ENCODE measurements around the gene DISC1. TPM values are rescaled to one million over a fixed set of nuclear protein-coding genes. Genes with fewer than 3 reads are reported as not detected.
"Not testable (repeated sequence)": the region's sequence is repeated elsewhere in the genome, so short reads cannot be mapped to it uniquely, and the experiment has no call there.

DISC1 gene
- total and polyA plus RNA-seq, 5 donors: 2.3 to 7.4 (median 4.6) TPM

DNA sequence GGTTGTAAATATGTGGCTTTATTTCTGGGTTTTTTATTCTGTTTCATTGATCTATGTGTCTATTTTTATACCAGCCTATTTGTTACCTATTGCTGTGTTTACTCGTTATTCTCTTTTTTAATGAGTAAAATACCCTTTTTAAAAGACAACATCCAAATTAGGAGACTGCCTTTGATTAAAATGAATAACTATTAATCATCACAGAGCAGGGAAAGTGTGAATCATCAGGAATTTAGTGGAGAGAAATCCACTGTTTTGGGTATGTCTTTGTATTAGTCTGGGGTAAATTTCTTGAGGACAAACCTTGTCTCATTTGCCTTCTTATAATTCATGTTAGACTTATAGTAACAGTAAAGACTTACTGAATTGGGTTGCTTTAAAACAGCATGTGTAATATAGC lies 12.1 kb downstream of the DISC1 start:
- DNase-seq: no peak
- Histone ChIP-seq H3K9me3 (ENCODE audit: control insufficient read depth, low read length) (no peaks in the 10 kb centered on the region), H3K4me3 (ENCODE audit: low read length) (no peak overlapping the region), H3K4me1 (ENCODE audit: control insufficient read depth, insufficient read depth, low read length) (peaks cover 3% of the 10 kb centered on the region), H3K27ac (ENCODE audit: low read length) (no peak overlapping the region), H3K27me3 (ENCODE audit: control insufficient read depth, insufficient read depth) (no peaks in the 10 kb centered on the region)
- no peak for ATAC-seq
- intact Hi-C loops (cut with DNase I): no loop called here
- 96% methylated on average over 1 of the region's 1 CpG for WGBS

DNA sequence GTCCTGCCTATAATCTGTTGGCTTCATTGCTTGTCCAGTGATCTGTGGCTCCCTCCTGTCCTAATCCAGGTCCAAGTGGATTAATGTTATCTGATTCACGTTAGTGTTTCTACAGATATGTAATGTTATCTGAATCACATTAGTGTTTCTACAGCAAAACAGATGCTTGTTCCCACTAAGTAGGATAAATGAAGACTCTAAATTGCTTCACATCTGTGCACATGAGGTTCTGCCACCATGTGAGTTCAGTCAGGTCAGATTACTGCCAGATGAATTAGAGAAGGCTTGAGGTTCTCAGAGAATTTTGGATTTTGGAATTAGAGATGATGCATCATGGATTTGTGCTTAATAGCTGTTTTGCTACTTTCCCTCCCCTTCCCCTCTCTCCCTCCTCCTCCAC lies 13.2 kb downstream of the DISC1 start:
- WGBS: 41% methylated on average over 1 of the region's 1 CpG
- Histone ChIP-seq H3K4me3 (ENCODE audit: low read length) (no peak overlapping the region), H3K27ac (ENCODE audit: low read length) (no peak overlapping the region), H3K4me1 (ENCODE audit: control insufficient read depth, insufficient read depth, low read length) (peaks cover 3% of the 10 kb centered on the region), H3K9me3 (ENCODE audit: control insufficient read depth, low read length) (no peaks in the 10 kb centered on the region), H3K27me3 (ENCODE audit: control insufficient read depth, insufficient read depth) (no peaks in the 10 kb centered on the region)
- DNase-seq (no peak), ATAC-seq (no peak)
- intact Hi-C loops (cut with DNase I): no loop called here

DNA sequence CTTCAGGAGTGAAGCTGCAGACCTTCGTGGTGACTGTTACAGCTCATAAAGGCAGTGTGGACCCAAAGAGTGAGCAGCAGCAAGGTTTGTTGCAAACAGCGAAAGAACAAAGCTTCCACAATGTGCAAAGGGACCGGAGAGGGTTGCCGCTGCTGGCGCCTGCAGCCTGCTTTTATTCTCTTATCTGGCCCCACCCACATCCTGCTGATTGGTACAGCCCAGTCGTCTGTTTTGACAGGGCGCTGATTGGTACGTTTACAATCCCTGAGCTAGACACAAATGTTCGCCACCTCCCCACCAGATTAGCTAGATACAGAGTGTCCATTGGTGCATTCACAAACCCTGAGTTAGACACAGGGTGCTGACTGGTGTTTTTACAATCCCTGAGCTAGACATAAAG lies 14.9 kb downstream of the DISC1 start:
- intact Hi-C loops (cut with DNase I); ATAC-seq; H3K27ac ChIP-seq (ENCODE audit: low read length); H3K4me1 ChIP-seq (ENCODE audit: control insufficient read depth, insufficient read depth, low read length); H3K27me3 ChIP-seq (ENCODE audit: control insufficient read depth, insufficient read depth); DNase-seq; H3K9me3 ChIP-seq (ENCODE audit: control insufficient read depth, low read length); H3K4me3 ChIP-seq (ENCODE audit: low read length): not testable (repeated sequence)
- 87% methylated on average over 9 of the region's 9 CpGs for WGBS

DNA sequence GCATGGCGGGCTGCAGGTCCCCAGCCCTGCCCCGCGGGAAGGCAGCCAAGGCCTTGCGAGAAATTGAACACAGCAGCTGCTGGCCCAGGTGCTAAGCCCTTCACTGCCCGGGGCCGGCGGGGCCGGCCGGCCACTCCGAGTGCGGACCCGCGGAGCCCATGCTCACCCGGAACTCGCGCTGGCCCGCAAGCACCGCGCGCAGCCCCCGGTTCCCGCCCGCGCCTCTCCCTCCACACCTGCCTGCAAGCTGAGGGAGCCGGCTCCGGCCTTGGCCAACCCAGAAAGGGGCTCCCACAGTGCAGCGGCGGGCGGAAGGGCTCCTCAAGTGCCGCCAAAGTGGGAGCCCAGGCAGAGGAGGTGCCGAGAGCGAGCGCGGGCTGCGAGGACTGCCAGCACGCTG lies 15.5 kb downstream of the DISC1 start:
- H3K4me3 ChIP-seq (ENCODE audit: low read length); DNase-seq; intact Hi-C loops (cut with DNase I); H3K27ac ChIP-seq (ENCODE audit: low read length); ATAC-seq; H3K9me3 ChIP-seq (ENCODE audit: control insufficient read depth, low read length); H3K27me3 ChIP-seq (ENCODE audit: control insufficient read depth, insufficient read depth); H3K4me1 ChIP-seq (ENCODE audit: control insufficient read depth, insufficient read depth, low read length): not testable (repeated sequence)
- 97% methylated on average over 36 of the region's 36 CpGs for WGBS

DNA sequence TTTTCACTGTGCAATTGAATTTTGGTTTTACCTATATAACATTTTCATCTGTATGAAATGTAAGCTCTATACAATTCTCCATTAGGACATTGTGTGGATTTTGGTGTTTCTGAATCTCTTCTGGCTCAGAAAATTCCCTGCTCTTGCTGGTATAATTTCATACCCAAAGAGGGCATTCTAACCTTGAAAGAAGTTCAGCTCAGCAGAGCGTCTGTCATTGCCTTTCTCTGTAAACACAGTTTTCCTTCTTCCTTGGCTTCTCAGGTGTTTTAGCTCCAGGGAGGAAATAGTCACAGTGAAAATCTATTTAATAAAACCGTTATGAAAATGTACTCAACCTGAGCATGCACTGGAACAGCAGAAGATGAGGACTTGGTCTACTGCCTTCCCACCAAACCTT lies 16.0 kb downstream of the DISC1 start:
- no peak overlapping the region for H3K27ac ChIP-seq (ENCODE audit: low read length)
- H3K4me3 ChIP-seq (ENCODE audit: low read length): no peak overlapping the region
- no peaks in the 10 kb centered on the region for H3K27me3 ChIP-seq (ENCODE audit: control insufficient read depth, insufficient read depth)
- 47% methylated on average over 2 of the region's 2 CpGs for WGBS
- ATAC-seq (peak in 1 of 2 donors; percentile 36), DNase-seq (no peak)
- no peaks in the 10 kb centered on the region for H3K9me3 ChIP-seq (ENCODE audit: control insufficient read depth, low read length)
- peaks cover 5% of the 10 kb centered on the region for H3K4me1 ChIP-seq (ENCODE audit: control insufficient read depth, insufficient read depth, low read length)
- intact Hi-C loops (cut with DNase I): no loop called here

DNA sequence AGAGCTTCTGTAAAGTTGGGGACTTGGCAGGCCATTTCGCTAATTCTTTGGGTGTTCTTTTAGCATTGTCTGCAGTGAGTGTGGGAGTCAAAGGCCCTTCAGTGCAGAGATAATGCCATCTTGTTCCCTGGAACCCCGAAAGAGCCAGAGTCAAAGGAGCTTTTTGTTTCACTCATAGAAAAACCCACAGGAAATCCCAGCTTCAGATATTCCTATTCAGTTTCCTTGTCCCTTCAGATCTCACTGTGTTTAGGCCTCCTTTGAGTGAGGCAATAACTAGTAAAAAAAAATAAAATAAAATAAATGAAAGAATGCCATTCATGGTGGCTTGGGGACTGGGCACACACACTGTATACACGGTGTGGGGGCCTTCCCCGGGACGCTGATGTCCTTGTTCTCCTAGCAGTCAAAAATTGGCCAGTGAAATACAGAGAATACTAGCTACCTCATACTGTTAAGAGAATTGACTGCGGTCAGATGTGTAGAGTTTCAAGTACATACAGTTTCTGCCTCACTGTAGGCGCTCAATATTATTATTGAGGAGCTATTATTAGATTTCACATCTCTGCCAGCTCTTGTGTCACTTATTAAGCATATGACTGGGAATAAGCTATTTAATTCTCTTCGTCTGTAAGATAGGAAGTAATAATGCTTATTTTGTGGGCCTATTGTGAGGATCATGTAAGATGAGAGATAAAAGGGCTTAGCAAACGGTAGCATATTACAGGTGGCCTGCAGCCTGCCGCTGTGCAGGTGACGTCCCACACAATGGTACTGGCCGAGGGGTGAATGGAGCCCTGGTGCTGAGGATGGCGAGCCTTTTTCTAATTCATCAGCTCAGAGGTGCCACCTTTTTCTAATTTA lies 16.7 kb downstream of the DISC1 start:
- WGBS: 53% methylated on average over 13 of the region's 13 CpGs
- DNase-seq (no peak), ATAC-seq (peak; percentile 43 to 63)
- Histone ChIP-seq H3K4me3 (ENCODE audit: low read length) (no peak overlapping the region), H3K27me3 (ENCODE audit: control insufficient read depth, insufficient read depth) (no peaks in the 10 kb centered on the region), H3K9me3 (ENCODE audit: control insufficient read depth, low read length) (no peaks in the 10 kb centered on the region), H3K4me1 (ENCODE audit: control insufficient read depth, insufficient read depth, low read length) (peaks cover 5% of the 10 kb centered on the region), H3K27ac (ENCODE audit: low read length) (no peak overlapping the region)
- intact Hi-C loops (cut with DNase I): no loop called here

DNA sequence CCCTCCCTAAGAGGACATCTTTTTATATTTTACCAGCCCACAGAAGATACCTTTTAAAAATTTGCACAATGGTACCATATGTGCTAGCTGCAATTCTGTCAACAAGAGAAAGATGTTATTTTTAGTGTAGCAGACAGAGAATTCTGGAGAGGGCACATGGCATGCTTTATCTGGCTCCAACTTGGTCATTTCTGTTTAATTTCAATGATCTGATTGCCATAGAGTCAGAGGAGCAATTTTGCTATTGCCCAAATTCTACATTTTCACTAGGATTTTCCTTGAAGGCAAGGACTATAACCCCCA lies 17.3 kb downstream of the DISC1 start:
- intact Hi-C loops (cut with DNase I): no loop called here
- no peaks in the 10 kb centered on the region for H3K9me3 ChIP-seq (ENCODE audit: control insufficient read depth, low read length)
- H3K27me3 ChIP-seq (ENCODE audit: control insufficient read depth, insufficient read depth): no peaks in the 10 kb centered on the region
- H3K4me1 ChIP-seq (ENCODE audit: control insufficient read depth, insufficient read depth, low read length): peaks cover 5% of the 10 kb centered on the region
- no peak overlapping the region for H3K27ac ChIP-seq (ENCODE audit: low read length)
- no peak overlapping the region for H3K4me3 ChIP-seq (ENCODE audit: low read length)
- DNase-seq (no peak), ATAC-seq (no peak)

DNA sequence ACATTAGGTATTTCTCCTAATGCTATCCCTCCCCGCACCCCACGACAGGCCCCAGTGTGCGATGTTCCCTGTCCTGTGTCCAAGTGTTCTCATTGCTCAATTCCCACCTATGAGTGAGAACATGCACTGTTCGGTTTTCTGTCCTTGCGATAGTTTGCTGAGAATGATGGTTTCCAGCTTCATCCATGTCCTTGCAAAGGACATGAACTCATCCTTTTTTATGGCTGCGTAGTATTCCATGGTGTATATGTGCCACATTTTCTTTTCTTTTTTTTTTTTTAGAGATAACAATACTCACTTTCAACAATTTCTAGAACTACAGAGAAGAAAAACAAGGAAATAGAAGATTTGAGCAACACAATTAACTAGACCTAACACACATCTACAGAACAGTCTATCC lies 19.0 kb downstream of the DISC1 start:
- DNase-seq; H3K4me3 ChIP-seq (ENCODE audit: low read length); H3K27me3 ChIP-seq (ENCODE audit: control insufficient read depth, insufficient read depth); H3K27ac ChIP-seq (ENCODE audit: low read length); H3K4me1 ChIP-seq (ENCODE audit: control insufficient read depth, insufficient read depth, low read length); ATAC-seq; H3K9me3 ChIP-seq (ENCODE audit: control insufficient read depth, low read length); intact Hi-C loops (cut with DNase I): not testable (repeated sequence)
- 98% methylated on average over 6 of the region's 6 CpGs for WGBS

DNA sequence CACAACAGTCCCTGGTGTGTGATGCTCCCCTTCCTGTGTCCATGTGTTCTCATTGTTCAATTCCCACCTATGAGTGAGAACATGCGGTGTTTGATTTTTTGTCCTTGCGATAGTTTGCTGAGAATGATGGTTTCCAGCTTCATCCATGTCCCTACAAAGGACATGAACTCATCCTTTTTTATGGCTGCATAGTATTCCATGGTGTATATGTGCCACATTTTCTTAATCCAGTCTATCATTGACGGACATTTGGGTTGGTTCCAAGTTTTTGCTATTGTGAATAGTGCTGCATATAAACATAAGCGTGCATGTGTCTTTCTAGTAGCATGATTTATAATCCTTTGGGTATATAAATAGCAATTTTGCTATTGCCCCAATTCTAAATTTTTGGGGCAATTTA lies 19.6 kb downstream of the DISC1 start:
- 96% methylated on average over 3 of the region's 4 CpGs for WGBS
- DNase-seq; intact Hi-C loops (cut with DNase I); ATAC-seq; H3K27me3 ChIP-seq (ENCODE audit: control insufficient read depth, insufficient read depth); H3K4me1 ChIP-seq (ENCODE audit: control insufficient read depth, insufficient read depth, low read length); H3K4me3 ChIP-seq (ENCODE audit: low read length); H3K27ac ChIP-seq (ENCODE audit: low read length); H3K9me3 ChIP-seq (ENCODE audit: control insufficient read depth, low read length): not testable (repeated sequence)

DNA sequence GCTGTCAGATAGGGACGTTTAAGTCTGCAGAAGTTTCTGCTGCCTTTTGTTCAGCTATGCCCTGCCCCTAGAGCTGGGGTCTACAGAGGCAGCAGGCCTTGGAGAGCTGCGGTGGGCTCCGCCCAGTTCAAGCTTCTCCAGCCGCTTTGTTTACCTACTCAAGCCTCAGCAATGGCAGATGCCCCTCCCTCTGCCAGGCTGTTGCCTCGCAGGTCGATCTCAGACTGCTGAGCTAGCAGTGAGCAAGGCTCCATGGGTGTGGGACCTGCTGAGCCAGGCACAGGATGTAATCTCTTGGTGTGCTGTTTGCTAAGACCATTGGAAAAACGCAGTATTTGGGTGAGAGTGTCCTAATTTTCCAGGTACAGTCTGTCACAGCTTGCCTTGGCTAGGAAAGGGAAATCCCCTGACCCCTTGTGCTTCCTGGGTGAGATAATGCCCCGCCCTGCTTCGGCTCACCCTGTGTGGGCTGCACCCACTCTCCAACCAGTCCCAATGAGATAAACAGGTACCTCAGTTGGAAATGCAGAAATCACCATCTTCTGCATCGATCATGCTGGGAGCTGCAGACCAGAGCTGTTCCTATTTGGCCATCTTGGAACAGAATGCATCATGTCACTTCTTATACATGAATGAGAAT lies 25.2 kb downstream of the DISC1 start:
- ATAC-seq; H3K9me3 ChIP-seq (ENCODE audit: control insufficient read depth, low read length); DNase-seq; intact Hi-C loops (cut with DNase I); H3K27me3 ChIP-seq (ENCODE audit: control insufficient read depth, insufficient read depth); H3K4me3 ChIP-seq (ENCODE audit: low read length); H3K27ac ChIP-seq (ENCODE audit: low read length); H3K4me1 ChIP-seq (ENCODE audit: control insufficient read depth, insufficient read depth, low read length): not testable (repeated sequence)
- WGBS: 72% methylated on average over 10 of the region's 10 CpGs

DNA sequence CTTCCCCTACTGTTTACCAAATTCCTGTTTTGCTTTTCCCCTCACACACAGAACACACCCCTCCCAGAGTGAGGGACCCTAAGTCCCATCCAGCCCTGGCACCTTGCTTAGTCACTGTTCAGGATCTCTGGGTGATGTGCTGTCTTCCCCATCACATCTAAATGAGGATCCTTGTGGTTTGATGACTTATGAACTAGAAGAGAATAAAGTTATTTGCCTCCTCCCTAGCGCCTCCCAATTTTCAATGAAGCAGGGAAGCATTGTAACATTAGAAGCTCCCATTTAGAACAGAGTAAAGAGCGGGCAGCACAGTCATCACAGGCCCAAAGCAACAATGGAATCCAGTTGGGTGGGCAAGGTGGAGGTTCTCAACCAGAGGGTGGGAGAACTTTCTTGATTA lies 27.0 kb downstream of the DISC1 start:
- H3K4me1 ChIP-seq (ENCODE audit: control insufficient read depth, insufficient read depth, low read length): peaks cover 1% of the 10 kb centered on the region
- DNase-seq: no peak
- H3K4me3 ChIP-seq (ENCODE audit: low read length): no peak overlapping the region
- no peaks in the 10 kb centered on the region for H3K9me3 ChIP-seq (ENCODE audit: control insufficient read depth, low read length)
- no peak for ATAC-seq
- no peak overlapping the region for H3K27ac ChIP-seq (ENCODE audit: low read length)
- intact Hi-C loops (cut with DNase I): no loop called here
- 95% methylated on average over 2 of the region's 2 CpGs for WGBS
- H3K27me3 ChIP-seq (ENCODE audit: control insufficient read depth, insufficient read depth): no peaks in the 10 kb centered on the region

Data from right cardiac atrium (tissue), 5 donors.